ENCODE data around the gene GSPT1. TPM values are rescaled to one million over a fixed set of nuclear protein-coding genes. Genes with fewer than 3 reads are reported as not detected.

The GSPT1 gene
- polyA plus RNA-seq, 1 donor from 2014 or later, result 31.3 TPM

- Histone ChIP-seq H3K27ac (ENCODE audit: low read length) (no peak overlapping the region), H3K27me3 (ENCODE audit: insufficient read depth, low read depth, low read length) (no peaks in the 10 kb centered on the region), H3K4me3 (ENCODE audit: low read length) (no peak overlapping the region), H2AFZ (ENCODE audit: low read depth, low read length) (no peak overlapping the region), H3K9me2 (ENCODE audit: insufficient read depth, low read length) (no peaks in the 10 kb centered on the region), H3K9ac (ENCODE audit: low read length) (no peak overlapping the region), H3K4me2 (ENCODE audit: low read length) (no peak overlapping the region), H3K9me3 (ENCODE audit: low read length) (no peaks in the 10 kb centered on the region), H4K20me1 (ENCODE audit: insufficient read depth) (no peaks in the 10 kb centered on the region), H3K36me3 (ENCODE audit: insufficient read depth, low read length) (peaks cover 5% of the 10 kb centered on the region), H3F3A (ENCODE audit: insufficient read depth, low read length, poor library complexity, severe bottlenecking) (no peaks in the 10 kb centered on the region), H3K79me2 (replicated peaks; ENCODE audit: insufficient read depth, low read length) (no peaks in the 10 kb centered on the region)
- no peak for TF ChIP-seq EZH2 (IDR thresholded peaks at IDR 0.05; ENCODE audit: borderline replicate concordance, insufficient read depth, low read length, poor library complexity, severe bottlenecking)
- no peak for TF ChIP-seq CTCF (IDR thresholded peaks at IDR 0.05; ENCODE audit: poor library complexity, severe bottlenecking)
- no peak for TF ChIP-seq POLR2AphosphoS5 (IDR thresholded peaks at IDR 0.05)
- TF ChIP-seq SMC3 (conservative IDR thresholded peaks at IDR 0.05; ENCODE audit: poor library complexity), result no peak
- no peak for TF ChIP-seq REST (IDR thresholded peaks at IDR 0.05; ENCODE audit: borderline replicate concordance)
- TF ChIP-seq EP300 (conservative IDR thresholded peaks at IDR 0.05; ENCODE audit: poor library complexity, severe bottlenecking), result no peak
- no peak for TF ChIP-seq RAD21 (conservative IDR thresholded peaks at IDR 0.05)
Observed at GRCh38 chr16:11835891-11836649, 79.7 kb downstream of the GSPT1 start.

GRCh38 chr16:11835309-11835708 is 80.4 kb downstream of the GSPT1 start:
- H3F3A ChIP-seq (ENCODE audit: insufficient read depth, low read length, poor library complexity, severe bottlenecking), result no peaks in the 10 kb centered on the region
- no peaks in the 10 kb centered on the region for H3K9me3 ChIP-seq (ENCODE audit: low read length)
- H3K36me3 ChIP-seq (ENCODE audit: insufficient read depth, low read length), result no peaks in the 10 kb centered on the region
- H4K20me1 ChIP-seq (ENCODE audit: insufficient read depth), result no peaks in the 10 kb centered on the region
- TF ChIP-seq EP300 (conservative IDR thresholded peaks at IDR 0.05; ENCODE audit: poor library complexity, severe bottlenecking), result no peak
- no peaks in the 10 kb centered on the region for H3K9me2 ChIP-seq (ENCODE audit: insufficient read depth, low read length)
- H3K27me3 ChIP-seq (ENCODE audit: insufficient read depth, low read depth, low read length), result no peaks in the 10 kb centered on the region
- no peak overlapping the region for H3K27ac ChIP-seq (ENCODE audit: low read length)
- H3K79me2 ChIP-seq (replicated peaks; ENCODE audit: insufficient read depth, low read length), result no peaks in the 10 kb centered on the region
- no peak overlapping the region for H3K9ac ChIP-seq (ENCODE audit: low read length)
- no peak overlapping the region for H2AFZ ChIP-seq (ENCODE audit: low read depth, low read length)
- no peak overlapping the region for H3K4me2 ChIP-seq (ENCODE audit: low read length)
- H3K4me3 ChIP-seq (ENCODE audit: low read length), result no peak overlapping the region

Measured in neural cell (in vitro differentiated cells).